Neutrophil (primary cell): ENCODE measurements around the gene LGALS16.

ENCODE experiments used
- H3K27ac ChIP-seq: fragments of 200-600 bp; sonication (generic); 2 replicates; pipeline ENCODE4 v1.5.1; 2016; ENCODE audit warnings: mild to moderate bottlenecking, moderate library complexity
- H3K27me3 ChIP-seq: fragments of 200-600 bp; sonication (generic); 2 replicates; pipeline ENCODE4 v1.6.0; 2016; ENCODE audit warnings: mild to moderate bottlenecking
- H3K36me3 ChIP-seq: fragments of 200-600 bp; sonication (generic); 2 replicates; pipeline ENCODE4 v1.5.1; 2017
- H3K4me1 ChIP-seq, 2 experiments: fragments of 200-600 bp in 1 of 2; sonication (generic) in 1 of 2; 1 replicate in 1 of 2; 2 replicates in 1 of 2; pipeline versions ENCODE4 v1.5.1 to v1.6.1; 2013 to 2016; ENCODE audit warnings: low read depth in 1 of 2, low read length in 1 of 2, mild to moderate bottlenecking in 1 of 2, moderate library complexity in 1 of 2; ENCODE audit not compliant: control insufficient read depth in 1 of 2, insufficient read depth in 1 of 2
- H3K4me3 ChIP-seq, 2 experiments: fragments of 200-600 bp in 1 of 2; sonication (generic) in 1 of 2; 1 replicate in 1 of 2; 2 replicates in 1 of 2; pipeline ENCODE4 v1.5.1; 2013 to 2016; ENCODE audit warnings: low read depth in 1 of 2, low read length in 1 of 2, mild to moderate bottlenecking in 1 of 2, moderate library complexity in 1 of 2
- H3K9me3 ChIP-seq: fragments of 200-600 bp; sonication (generic); 2 replicates; pipeline ENCODE4 v1.5.1; 2016
- TF ChIP-seq, protein P1 (sequence below): fragments of 200-600 bp; sonication (generic); IDR thresholded peaks from 2 replicates; pipeline ENCODE4 v1.5.1; 2016; ENCODE audit warnings: antibody characterized with exemption

The LGALS16 gene

DNA sequence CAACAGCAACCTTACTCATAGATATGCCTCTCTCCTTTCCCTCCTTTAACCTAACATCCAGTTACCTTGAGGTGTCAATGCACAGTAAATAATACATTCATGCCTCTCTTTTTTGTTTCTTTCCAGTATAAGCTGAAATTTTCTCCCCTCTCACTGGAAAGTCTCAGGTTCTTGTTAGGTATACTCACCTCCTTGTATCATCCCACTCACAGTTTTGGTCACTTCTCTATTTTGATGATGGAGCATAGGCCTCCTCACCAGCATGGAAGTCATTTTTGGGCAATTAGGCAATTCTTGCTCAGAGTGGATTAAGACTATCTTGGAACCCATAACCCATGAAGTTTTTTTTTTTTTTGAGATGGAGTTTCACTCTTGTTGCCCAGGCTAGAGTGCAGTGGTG is 42.8 kb downstream of the LGALS16 start:
- TF ChIP-seq, protein P1, sequence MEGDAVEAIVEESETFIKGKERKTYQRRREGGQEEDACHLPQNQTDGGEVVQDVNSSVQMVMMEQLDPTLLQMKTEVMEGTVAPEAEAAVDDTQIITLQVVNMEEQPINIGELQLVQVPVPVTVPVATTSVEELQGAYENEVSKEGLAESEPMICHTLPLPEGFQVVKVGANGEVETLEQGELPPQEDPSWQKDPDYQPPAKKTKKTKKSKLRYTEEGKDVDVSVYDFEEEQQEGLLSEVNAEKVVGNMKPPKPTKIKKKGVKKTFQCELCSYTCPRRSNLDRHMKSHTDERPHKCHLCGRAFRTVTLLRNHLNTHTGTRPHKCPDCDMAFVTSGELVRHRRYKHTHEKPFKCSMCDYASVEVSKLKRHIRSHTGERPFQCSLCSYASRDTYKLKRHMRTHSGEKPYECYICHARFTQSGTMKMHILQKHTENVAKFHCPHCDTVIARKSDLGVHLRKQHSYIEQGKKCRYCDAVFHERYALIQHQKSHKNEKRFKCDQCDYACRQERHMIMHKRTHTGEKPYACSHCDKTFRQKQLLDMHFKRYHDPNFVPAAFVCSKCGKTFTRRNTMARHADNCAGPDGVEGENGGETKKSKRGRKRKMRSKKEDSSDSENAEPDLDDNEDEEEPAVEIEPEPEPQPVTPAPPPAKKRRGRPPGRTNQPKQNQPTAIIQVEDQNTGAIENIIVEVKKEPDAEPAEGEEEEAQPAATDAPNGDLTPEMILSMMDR, result no peak
- Histone ChIP-seq H3K4me1 (no peaks in the 10 kb centered on the region), H3K27me3 (peaks cover 27% of the 10 kb centered on the region)

DNA sequence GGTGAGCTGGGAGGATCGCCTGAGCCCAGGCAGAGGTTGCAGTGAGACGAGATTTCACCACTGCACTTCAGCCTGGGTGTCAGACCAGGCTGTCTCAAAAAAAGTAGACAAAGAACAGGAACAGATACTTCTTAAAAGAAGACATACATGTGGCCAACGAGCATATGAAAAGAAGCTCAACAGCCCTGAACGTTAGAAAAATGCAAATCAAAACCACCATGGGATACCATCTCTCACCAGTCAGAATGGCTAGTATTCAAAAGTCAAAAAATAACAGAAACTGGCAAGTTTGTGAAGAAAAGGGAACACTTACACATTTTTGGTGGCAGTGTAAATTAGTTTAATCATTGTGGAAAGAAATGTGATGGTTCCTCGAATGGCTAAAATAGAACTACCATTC is 45.6 kb downstream of the LGALS16 start:
- TF ChIP-seq, protein P1, result no peak
- no peak overlapping the region for H3K4me3 ChIP-seq

More for the DNA sequence above, 42.8 kb downstream of the LGALS16 start:
- Histone ChIP-seq H3K4me3 (no peak overlapping the region), H3K36me3 (no peaks in the 10 kb centered on the region), H3K9me3 (no peaks in the 10 kb centered on the region), H3K27ac (no peak overlapping the region)

DNA sequence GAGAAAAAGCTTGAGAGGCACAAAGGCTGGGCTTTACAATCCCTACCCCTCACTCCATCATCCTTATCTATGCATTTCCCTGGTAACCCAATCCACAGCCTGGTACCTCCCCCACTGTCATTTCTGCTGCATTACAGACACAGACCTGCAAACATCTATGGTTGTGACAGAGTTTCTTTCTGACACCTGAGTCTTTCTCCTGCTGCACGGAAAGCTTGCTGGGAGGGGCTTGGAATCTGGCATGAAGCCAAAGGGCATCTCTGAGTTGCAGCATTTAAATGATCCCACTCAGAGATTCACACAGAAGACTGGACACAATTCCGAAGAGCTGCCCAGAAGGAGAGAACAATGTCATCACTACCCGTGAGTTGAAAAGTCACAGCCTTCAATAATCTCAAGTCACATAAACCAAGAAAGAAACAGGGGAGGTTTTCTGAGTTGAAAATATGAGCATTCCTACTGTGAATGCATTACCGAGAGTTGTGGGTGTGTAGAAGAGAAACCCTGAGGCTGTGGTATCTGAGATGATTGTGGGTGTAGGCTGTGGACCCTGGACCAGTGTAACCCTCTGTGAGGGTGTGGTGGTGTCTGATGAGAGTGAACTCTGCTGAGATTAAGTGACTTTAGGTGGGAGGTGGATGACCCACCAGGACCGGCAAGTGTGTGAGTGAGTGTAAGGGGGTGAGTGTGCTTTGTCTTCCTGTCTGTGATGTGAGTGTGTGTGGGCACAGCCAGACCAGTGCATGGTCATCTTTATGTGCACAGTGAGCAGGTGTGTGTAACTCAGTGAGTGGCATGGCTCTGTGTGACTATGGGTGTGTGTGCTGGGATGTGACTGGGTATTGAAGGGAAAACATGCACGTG is 48.7 kb downstream of the LGALS16 start, which contains the start of gene LGALS14:
LGALS14 (plus strand) TSS at position 301 of the 864 bp plus-strand sequence; CDS start at position 349, 48 bp downstream.
- Histone ChIP-seq H3K36me3 (no peaks in the 10 kb centered on the region), H3K4me1 (no peaks in the 10 kb centered on the region), H3K27ac (no peak within 1 kb of the TSS), H3K4me3 (no peak within 1 kb of the TSS), H3K27me3 (peaks cover 6% of the 10 kb centered on the region), H3K9me3 (no peaks in the 10 kb centered on the region)
- TF ChIP-seq, protein P1, result no peak

More for the DNA sequence above, 45.6 kb downstream of the LGALS16 start:
- H3K27me3 ChIP-seq, result peaks cover 14% of the 10 kb centered on the region
- H3K9me3 ChIP-seq, result no peaks in the 10 kb centered on the region
- H3K27ac ChIP-seq, result no peak overlapping the region
- H3K36me3 ChIP-seq, result no peaks in the 10 kb centered on the region
- no peaks in the 10 kb centered on the region for H3K4me1 ChIP-seq

DNA sequence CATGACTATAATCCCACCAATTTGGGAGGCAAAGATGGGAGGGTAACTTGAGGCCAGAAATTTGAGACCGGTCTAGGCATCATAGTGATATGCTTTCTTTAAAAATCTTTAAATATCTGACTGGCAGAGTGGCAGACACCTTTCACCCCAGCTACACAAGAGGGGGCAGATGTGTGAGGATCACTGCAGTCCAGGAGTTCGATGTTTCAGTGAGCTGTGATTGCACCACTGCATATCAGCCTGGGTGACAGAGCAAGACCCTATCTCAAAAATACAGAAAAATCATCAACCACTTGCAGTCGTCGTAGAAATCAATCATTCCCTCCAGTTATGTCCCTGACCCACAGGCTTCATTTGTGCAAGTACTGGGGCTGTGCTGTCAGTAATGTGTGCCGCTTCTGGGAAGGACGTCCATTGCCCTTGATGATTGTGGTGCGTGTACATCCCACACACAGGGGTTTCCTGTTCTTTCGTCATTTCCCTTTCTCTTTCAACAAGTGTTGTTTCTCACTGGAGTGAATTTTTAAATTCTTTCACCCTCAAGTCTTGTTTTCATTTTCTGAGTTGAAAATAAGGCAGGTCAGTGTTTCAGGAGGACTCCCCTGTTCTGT is 50.0 kb downstream of the LGALS16 start:
- Histone ChIP-seq H3K27me3 (peaks cover 9% of the 10 kb centered on the region), H3K4me3 (no peak overlapping the region), H3K27ac (no peak overlapping the region), H3K9me3 (no peaks in the 10 kb centered on the region), H3K4me1 (no peaks in the 10 kb centered on the region), H3K36me3 (no peaks in the 10 kb centered on the region)
- TF ChIP-seq, protein P1, result no peak

DNA sequence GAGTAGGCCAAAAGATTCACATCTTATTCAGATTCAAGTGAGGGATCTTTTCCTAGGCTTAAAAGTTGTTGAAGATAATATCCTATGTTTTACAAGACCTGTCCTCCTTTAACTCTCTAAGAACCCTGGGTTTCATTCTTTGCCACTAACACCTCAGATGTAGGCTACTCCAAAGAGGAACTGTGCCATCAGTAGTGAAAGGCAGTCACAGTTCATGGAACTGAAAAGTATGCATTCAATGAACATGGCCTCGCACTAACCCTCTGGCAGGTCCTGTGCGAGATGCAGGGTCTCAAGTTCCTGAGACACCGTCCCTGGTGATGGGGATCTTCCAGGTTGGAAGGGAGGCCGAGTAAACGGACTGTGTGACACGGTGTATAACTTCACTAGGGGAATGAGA is 52.9 kb downstream of the LGALS16 start:
- Histone ChIP-seq H3K9me3 (no peaks in the 10 kb centered on the region), H3K4me1 (no peaks in the 10 kb centered on the region), H3K27me3 (peaks cover 21% of the 10 kb centered on the region), H3K27ac (no peak overlapping the region), H3K4me3 (no peak overlapping the region), H3K36me3 (no peaks in the 10 kb centered on the region)
- TF ChIP-seq, protein P1, result no peak
